PC-9 (cell line): ENCODE results near the gene NRG3. TPM values are rescaled to one million over a fixed set of nuclear protein-coding genes. Genes with fewer than 3 reads are reported as not detected.

ENCODE experiments used
- BruUV-seq: library from RNA; stranded (reverse); fragments of 400-500 nt; replicated peaks from 2 replicates; lab custom pipeline; 2021; lab: Mats Ljungman, UMichigan
- CTCF ChIA-PET: fragments of 300-600 bp; sonication (Branson Sonifier 250); formaldehyde crosslinking; loops from one replicate; lab custom pipeline; 2022; ENCODE audit warnings: antibody characterized with exemption; lab: Charles Lee
- POLR2A ChIA-PET: fragments of 300-600 bp; sonication (Branson Sonifier 250); formaldehyde crosslinking; loops from one replicate; lab custom pipeline; 2022; ENCODE audit warnings: antibody characterized with exemption; ENCODE audit not compliant: unreplicated experiment; lab: Charles Lee
- DNase-seq, 2 experiments: peaks; one replicate each; pipeline versions ENCODE4 v3.0.0 to v3.0.0-alpha.2; 2015 to 2022; ENCODE audit warnings: mixed read lengths in 1 of 2
- H2AFZ ChIP-seq: fragments of 200-600 bp; sonication (generic); 2 replicates; pipeline ENCODE4 v1.8.1; 2017; ENCODE audit warnings: antibody characterized with exemption
- H3F3A ChIP-seq: fragments of 200-600 bp; sonication (generic); 2 replicates; pipeline ENCODE4 v1.8.1; 2017; ENCODE audit warnings: antibody characterized with exemption, mild to moderate bottlenecking, low read depth; ENCODE audit not compliant: insufficient read depth
- H3K27ac ChIP-seq: fragments of 200-600 bp; sonication (generic); 2 replicates; pipeline ENCODE4 v1.6.1; 2016; ENCODE audit warnings: mixed run types
- H3K27me3 ChIP-seq: fragments of 200-600 bp; sonication (generic); 2 replicates; pipeline ENCODE4 v1.6.1; 2016; ENCODE audit warnings: low read depth, mixed run types; ENCODE audit not compliant: insufficient read depth
- H3K36me3 ChIP-seq: fragments of 200-600 bp; sonication (generic); 2 replicates; pipeline ENCODE4 v1.6.1; 2016; ENCODE audit warnings: low read depth, mixed run types
- H3K4me1 ChIP-seq: fragments of 200-600 bp; sonication (generic); replicated peaks from 2 replicates; pipeline ENCODE4 v1.6.1; 2016; ENCODE audit warnings: mixed run types; ENCODE audit not compliant: insufficient read depth
- H3K4me2 ChIP-seq: fragments of 200-600 bp; sonication (generic); 2 replicates; pipeline ENCODE4 v1.6.1; 2017; ENCODE audit warnings: mixed run types
- H3K4me3 ChIP-seq: fragments of 200-600 bp; sonication (generic); 2 replicates; pipeline ENCODE4 v1.6.1; 2016; ENCODE audit warnings: mixed run types
- H3K79me2 ChIP-seq: fragments of 200-600 bp; sonication (generic); 2 replicates; pipeline ENCODE4 v1.6.1; 2017; ENCODE audit warnings: low read depth, mixed run types
- H3K9me2 ChIP-seq: fragments of 200-600 bp; sonication (generic); 2 replicates; pipeline ENCODE4 v1.8.1; 2017; ENCODE audit warnings: mild to moderate bottlenecking; ENCODE audit not compliant: insufficient read depth
- H3K9me3 ChIP-seq: fragments of 200-600 bp; sonication (generic); 2 replicates; pipeline ENCODE4 v1.8.1; 2016; ENCODE audit warnings: low read depth; ENCODE audit not compliant: insufficient read depth
- H4K20me1 ChIP-seq: fragments of 200-600 bp; sonication (generic); 2 replicates; pipeline ENCODE4 v1.8.1; 2017; ENCODE audit not compliant: insufficient read depth
- EZH2 ChIP-seq: fragments of 200-600 bp; sonication (generic); IDR thresholded peaks from 2 replicates; pipeline ENCODE4 v1.8.0; 2017; ENCODE audit warnings: antibody characterized with exemption, low read depth
- intact Hi-C: fragments of 100-400 bp; cut with micrococcal nuclease; formaldehyde crosslinking; loops from one replicate; pipeline ENCODE4 v1.10.0; 2022; ENCODE audit not compliant: unreplicated experiment
- total RNA-seq: library from RNA; stranded (reverse); gene quantifications from 2 replicates; pipeline ENCODE4 v1.2.3, GENCODE V29; 2021
- TF ChIP-seq, protein P1 (sequence below): fragments of 200-600 bp; sonication (generic); conservative IDR thresholded peaks from 2 replicates; pipeline ENCODE4 v1.6.1; 2017; ENCODE audit warnings: mixed run types, antibody characterized with exemption, mild to moderate bottlenecking, moderate library complexity

NRG3 gene
- total RNA-seq, 1 experiment from 2014 or later = not detected

DNA sequence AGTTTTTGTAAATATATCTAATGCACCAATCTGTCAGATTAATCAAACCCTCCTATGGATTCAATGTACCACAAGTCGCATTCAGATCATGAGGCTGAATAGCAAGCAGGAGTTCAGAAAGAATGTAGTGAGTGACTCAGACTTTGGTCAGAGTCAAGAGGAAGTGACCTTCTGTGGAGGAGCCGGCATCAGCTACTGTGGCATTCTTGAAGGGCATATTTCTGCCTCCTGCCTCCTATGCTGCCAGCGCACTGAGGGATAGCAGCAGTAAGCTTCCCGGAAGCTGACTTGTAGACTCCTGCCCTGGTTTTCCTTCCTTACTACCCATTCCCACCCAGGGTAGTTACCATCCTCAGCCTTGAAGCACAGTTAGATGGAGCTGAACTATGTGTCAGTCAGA lies 867.5 kb downstream of the NRG3 start:
- TF ChIP-seq, protein P1, sequence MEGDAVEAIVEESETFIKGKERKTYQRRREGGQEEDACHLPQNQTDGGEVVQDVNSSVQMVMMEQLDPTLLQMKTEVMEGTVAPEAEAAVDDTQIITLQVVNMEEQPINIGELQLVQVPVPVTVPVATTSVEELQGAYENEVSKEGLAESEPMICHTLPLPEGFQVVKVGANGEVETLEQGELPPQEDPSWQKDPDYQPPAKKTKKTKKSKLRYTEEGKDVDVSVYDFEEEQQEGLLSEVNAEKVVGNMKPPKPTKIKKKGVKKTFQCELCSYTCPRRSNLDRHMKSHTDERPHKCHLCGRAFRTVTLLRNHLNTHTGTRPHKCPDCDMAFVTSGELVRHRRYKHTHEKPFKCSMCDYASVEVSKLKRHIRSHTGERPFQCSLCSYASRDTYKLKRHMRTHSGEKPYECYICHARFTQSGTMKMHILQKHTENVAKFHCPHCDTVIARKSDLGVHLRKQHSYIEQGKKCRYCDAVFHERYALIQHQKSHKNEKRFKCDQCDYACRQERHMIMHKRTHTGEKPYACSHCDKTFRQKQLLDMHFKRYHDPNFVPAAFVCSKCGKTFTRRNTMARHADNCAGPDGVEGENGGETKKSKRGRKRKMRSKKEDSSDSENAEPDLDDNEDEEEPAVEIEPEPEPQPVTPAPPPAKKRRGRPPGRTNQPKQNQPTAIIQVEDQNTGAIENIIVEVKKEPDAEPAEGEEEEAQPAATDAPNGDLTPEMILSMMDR = no peak
- no peak for TF ChIP-seq EZH2
- ChIA-PET CTCF (no interaction called here), POLR2A (no interaction called here)
- no peaks in the 10 kb centered on the region for H3K27me3 ChIP-seq
- H3K4me3 ChIP-seq = no peak overlapping the region
- no peaks in the 10 kb centered on the region for H4K20me1 ChIP-seq
- BruUV-seq = no TSS peak
- H3K9me3 ChIP-seq = no peaks in the 10 kb centered on the region
- no peak overlapping the region for H3K27ac ChIP-seq
- no peaks in the 10 kb centered on the region for H3K79me2 ChIP-seq
- DNase-seq = peak in 1 of 2 experiments; percentile 47
- H3K4me1 ChIP-seq = no peaks in the 10 kb centered on the region
- H3K9me2 ChIP-seq = no peaks in the 10 kb centered on the region
- intact Hi-C loops = no loop called here
- no peaks in the 10 kb centered on the region for H3F3A ChIP-seq
- H2AFZ ChIP-seq = no peak overlapping the region
- no peak overlapping the region for H3K4me2 ChIP-seq
- no peaks in the 10 kb centered on the region for H3K36me3 ChIP-seq

DNA sequence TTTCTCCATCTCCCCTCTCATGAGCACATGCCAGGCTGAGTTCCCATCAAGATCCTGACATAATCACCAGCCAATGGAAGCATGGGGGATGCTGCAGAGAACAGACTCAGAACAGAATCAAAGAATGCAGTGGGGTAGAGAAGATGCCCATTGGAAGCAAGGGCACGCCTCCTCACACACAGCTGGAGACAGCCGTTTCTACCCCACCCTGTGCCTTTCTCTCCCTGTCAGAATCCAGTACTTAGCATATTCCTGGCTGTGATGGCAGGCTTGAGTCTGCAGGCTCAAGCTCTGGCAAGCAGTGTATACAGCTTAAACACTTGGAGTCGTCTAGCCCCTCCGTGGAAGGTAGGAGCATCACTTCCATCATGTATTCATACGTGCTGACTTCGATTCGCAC lies 867.9 kb downstream of the NRG3 start:
- Histone ChIP-seq H3K9me3 (no peaks in the 10 kb centered on the region), H3K36me3 (no peaks in the 10 kb centered on the region), H3F3A (no peaks in the 10 kb centered on the region), H3K4me2 (no peak overlapping the region), H3K4me1 (no peaks in the 10 kb centered on the region), H4K20me1 (no peaks in the 10 kb centered on the region), H3K27me3 (no peaks in the 10 kb centered on the region), H2AFZ (no peak overlapping the region), H3K9me2 (no peaks in the 10 kb centered on the region), H3K4me3 (no peak overlapping the region), H3K79me2 (no peaks in the 10 kb centered on the region), H3K27ac (no peak overlapping the region)
- intact Hi-C loops = no loop called here
- CTCF ChIA-PET = no interaction called here
- DNase-seq = no peak
- POLR2A ChIA-PET = no interaction called here
- TF ChIP-seq EZH2 = no peak
- TF ChIP-seq, protein P1 = no peak
- no TSS peak for BruUV-seq

- Histone ChIP-seq H3K4me3 (no peak overlapping the region), H3K9me2 (no peaks in the 10 kb centered on the region), H3K9me3 (no peaks in the 10 kb centered on the region), H4K20me1 (no peaks in the 10 kb centered on the region), H3K4me2 (no peak overlapping the region), H3K36me3 (no peaks in the 10 kb centered on the region), H2AFZ (no peak overlapping the region), H3K27ac (no peak overlapping the region), H3K4me1 (no peaks in the 10 kb centered on the region), H3F3A (no peaks in the 10 kb centered on the region), H3K79me2 (no peaks in the 10 kb centered on the region), H3K27me3 (no peaks in the 10 kb centered on the region)
- TF ChIP-seq, protein P1 = no peak
- DNase-seq = no peak
- CTCF ChIA-PET = no interaction called here
- POLR2A ChIA-PET = no interaction called here
- no TSS peak for BruUV-seq
- intact Hi-C loops = no loop called here
Measured at GRCh38 chr10:82750538-82750937, 875.5 kb downstream of the NRG3 start.
